HCT116 (cell line): ENCODE results near the gene SLC31A1.

Experiments
- POLR2AphosphoS5 ChIP-seq: IDR thresholded peaks from 2 replicates; pipeline ENCODE4 v1.6.1; 2011; ENCODE audit warnings: mild to moderate bottlenecking, low read depth, low read length, moderate library complexity
- YY1 ChIP-seq: IDR thresholded peaks from 2 replicates; pipeline ENCODE4 v1.6.1; 2011; ENCODE audit warnings: low read length, low read depth, moderate library complexity, mild to moderate bottlenecking; ENCODE audit not compliant: insufficient replicate concordance; ENCODE audit errors: extremely low read depth
- ZNF274 ChIP-seq: fragments of 200-500 bp; sonication (Bioruptor generic); IDR thresholded peaks from 2 replicates; pipeline ENCODE4 v1.6.1; 2014; ENCODE audit warnings: mild to moderate bottlenecking, low read depth, low read length, inconsistent platforms
- TF ChIP-seq, protein P1 (sequence below): IDR thresholded peaks from 2 replicates; pipeline ENCODE4 v1.6.1; 2012
- TF ChIP-seq, protein P2 (sequence below): IDR thresholded peaks from 2 replicates; pipeline ENCODE4 v1.6.1; 2012; ENCODE audit warnings: low read depth
- TF ChIP-seq, protein P3 (sequence below), 3 experiments: fragments of 200-600 bp in 1 of 3; sonication (generic) in 1 of 3; IDR thresholded peaks in 2 of 3; conservative IDR thresholded peaks in 1 of 3; 2 replicates each; pipeline ENCODE4 v1.5.1; 2012 to 2017; ENCODE audit warnings: low read depth in 2 of 3, low read length in 2 of 3, antibody characterized with exemption in 1 of 3, borderline replicate concordance in 1 of 3, control low read depth in 1 of 3, mild to moderate bottlenecking in 1 of 3, mixed read lengths in 1 of 3, mixed run types in 1 of 3, moderate library complexity in 1 of 3; ENCODE audit not compliant: insufficient read depth in 1 of 3
- TF ChIP-seq, protein P4 (sequence below): IDR thresholded peaks from 2 replicates; pipeline ENCODE4 v1.6.1; 2012

DNA sequence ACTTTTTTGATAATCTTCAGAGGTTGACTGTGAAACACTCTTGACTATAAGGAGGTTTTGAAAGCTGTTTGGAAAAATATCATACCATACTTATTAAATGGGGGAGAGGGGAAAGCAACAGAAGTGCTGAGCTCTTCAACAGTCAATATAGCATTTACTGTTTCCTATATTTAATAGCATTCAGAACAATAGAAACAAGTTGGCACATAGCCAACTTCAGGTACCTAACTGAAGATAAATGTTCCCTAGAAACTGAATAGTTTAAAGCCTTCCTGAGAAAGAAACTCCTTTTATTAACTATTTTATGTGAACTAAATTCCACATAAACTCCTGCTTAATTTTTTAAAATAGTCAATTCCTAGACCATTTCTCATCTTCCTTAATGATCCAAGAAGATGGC lies 26.3 kb downstream of the SLC31A1 start:
- TF ChIP-seq, protein P1, sequence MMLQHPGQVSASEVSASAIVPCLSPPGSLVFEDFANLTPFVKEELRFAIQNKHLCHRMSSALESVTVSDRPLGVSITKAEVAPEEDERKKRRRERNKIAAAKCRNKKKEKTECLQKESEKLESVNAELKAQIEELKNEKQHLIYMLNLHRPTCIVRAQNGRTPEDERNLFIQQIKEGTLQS, result no peak
- TF ChIP-seq, protein P2, sequence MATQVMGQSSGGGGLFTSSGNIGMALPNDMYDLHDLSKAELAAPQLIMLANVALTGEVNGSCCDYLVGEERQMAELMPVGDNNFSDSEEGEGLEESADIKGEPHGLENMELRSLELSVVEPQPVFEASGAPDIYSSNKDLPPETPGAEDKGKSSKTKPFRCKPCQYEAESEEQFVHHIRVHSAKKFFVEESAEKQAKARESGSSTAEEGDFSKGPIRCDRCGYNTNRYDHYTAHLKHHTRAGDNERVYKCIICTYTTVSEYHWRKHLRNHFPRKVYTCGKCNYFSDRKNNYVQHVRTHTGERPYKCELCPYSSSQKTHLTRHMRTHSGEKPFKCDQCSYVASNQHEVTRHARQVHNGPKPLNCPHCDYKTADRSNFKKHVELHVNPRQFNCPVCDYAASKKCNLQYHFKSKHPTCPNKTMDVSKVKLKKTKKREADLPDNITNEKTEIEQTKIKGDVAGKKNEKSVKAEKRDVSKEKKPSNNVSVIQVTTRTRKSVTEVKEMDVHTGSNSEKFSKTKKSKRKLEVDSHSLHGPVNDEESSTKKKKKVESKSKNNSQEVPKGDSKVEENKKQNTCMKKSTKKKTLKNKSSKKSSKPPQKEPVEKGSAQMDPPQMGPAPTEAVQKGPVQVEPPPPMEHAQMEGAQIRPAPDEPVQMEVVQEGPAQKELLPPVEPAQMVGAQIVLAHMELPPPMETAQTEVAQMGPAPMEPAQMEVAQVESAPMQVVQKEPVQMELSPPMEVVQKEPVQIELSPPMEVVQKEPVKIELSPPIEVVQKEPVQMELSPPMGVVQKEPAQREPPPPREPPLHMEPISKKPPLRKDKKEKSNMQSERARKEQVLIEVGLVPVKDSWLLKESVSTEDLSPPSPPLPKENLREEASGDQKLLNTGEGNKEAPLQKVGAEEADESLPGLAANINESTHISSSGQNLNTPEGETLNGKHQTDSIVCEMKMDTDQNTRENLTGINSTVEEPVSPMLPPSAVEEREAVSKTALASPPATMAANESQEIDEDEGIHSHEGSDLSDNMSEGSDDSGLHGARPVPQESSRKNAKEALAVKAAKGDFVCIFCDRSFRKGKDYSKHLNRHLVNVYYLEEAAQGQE, result no peak
- TF ChIP-seq, protein P3, sequence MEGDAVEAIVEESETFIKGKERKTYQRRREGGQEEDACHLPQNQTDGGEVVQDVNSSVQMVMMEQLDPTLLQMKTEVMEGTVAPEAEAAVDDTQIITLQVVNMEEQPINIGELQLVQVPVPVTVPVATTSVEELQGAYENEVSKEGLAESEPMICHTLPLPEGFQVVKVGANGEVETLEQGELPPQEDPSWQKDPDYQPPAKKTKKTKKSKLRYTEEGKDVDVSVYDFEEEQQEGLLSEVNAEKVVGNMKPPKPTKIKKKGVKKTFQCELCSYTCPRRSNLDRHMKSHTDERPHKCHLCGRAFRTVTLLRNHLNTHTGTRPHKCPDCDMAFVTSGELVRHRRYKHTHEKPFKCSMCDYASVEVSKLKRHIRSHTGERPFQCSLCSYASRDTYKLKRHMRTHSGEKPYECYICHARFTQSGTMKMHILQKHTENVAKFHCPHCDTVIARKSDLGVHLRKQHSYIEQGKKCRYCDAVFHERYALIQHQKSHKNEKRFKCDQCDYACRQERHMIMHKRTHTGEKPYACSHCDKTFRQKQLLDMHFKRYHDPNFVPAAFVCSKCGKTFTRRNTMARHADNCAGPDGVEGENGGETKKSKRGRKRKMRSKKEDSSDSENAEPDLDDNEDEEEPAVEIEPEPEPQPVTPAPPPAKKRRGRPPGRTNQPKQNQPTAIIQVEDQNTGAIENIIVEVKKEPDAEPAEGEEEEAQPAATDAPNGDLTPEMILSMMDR (IDR thresholded peaks at IDR 0.05 in 2 of 3, conservative IDR thresholded peaks at IDR 0.05 in 1 of 3; ENCODE audit: borderline replicate concordance in 1 of 3, insufficient read depth in 1 of 3, low read depth in 2 of 3, low read length in 2 of 3), result no peak
- TF ChIP-seq ZNF274 (no peak), POLR2AphosphoS5 (no peak), YY1 (no peak)
- TF ChIP-seq, protein P4, sequence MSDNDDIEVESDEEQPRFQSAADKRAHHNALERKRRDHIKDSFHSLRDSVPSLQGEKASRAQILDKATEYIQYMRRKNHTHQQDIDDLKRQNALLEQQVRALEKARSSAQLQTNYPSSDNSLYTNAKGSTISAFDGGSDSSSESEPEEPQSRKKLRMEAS, result no peak
